ENCODE data around the gene HTT-AS.
"Not testable (repeated sequence)": the region's sequence is repeated elsewhere in the genome, so short reads cannot be mapped to it uniquely, and the experiment has no call there.

HTT-AS gene

GRCh38 chr4:3051141-3051897, 23.0 kb downstream of the HTT-AS start:
- not testable (repeated sequence) for DNase-seq (ENCODE audit: low read depth)

GRCh38 chr4:3047464-3048286, 26.7 kb downstream of the HTT-AS start:
- peak; percentile 53 for DNase-seq (ENCODE audit: low read depth)

GRCh38 chr4:3046623-3047022, 27.7 kb downstream of the HTT-AS start:
- DNase-seq (ENCODE audit: low read depth): no peak

GRCh38 chr4:3046162-3046561, 28.2 kb downstream of the HTT-AS start:
- DNase-seq (ENCODE audit: low read depth): no peak

- DNase-seq (ENCODE audit: low read depth): peak; percentile 49
These were observed 29.2 kb downstream of the HTT-AS start for GRCh38 chr4:3044870-3045819.

- DNase-seq (ENCODE audit: low read depth): no peak
These were observed 30.9 kb downstream of the HTT-AS start for GRCh38 chr4:3043282-3044020.

GRCh38 chr4:3042226-3042625, 32.1 kb downstream of the HTT-AS start:
- no peak for DNase-seq (ENCODE audit: low read depth)

- peak; percentile 19 for DNase-seq (ENCODE audit: low read depth)
These were observed 32.9 kb downstream of the HTT-AS start for GRCh38 chr4:3041192-3042142.

- DNase-seq (ENCODE audit: low read depth): no peak
These were observed 33.7 kb downstream of the HTT-AS start for GRCh38 chr4:3040452-3041191.

- no peak for DNase-seq (ENCODE audit: low read depth)
These were observed 34.5 kb downstream of the HTT-AS start for GRCh38 chr4:3039706-3040366.

GRCh38 chr4:3037957-3038461, 36.3 kb downstream of the HTT-AS start:
- DNase-seq (ENCODE audit: low read depth): no peak

- no peak for DNase-seq (ENCODE audit: low read depth)
These were observed 38.0 kb downstream of the HTT-AS start for GRCh38 chr4:3036131-3036952.

GRCh38 chr4:3035674-3036073, 38.7 kb downstream of the HTT-AS start:
- DNase-seq (ENCODE audit: low read depth): no peak

- no peak for DNase-seq (ENCODE audit: low read depth)
These were observed 39.1 kb downstream of the HTT-AS start for GRCh38 chr4:3035249-3035648.

- no peak for DNase-seq (ENCODE audit: low read depth)
These were observed 40.1 kb downstream of the HTT-AS start for GRCh38 chr4:3034231-3034630.

- DNase-seq (ENCODE audit: low read depth): no peak
These were observed 42.8 kb downstream of the HTT-AS start for GRCh38 chr4:3031357-3032082.
